ENCODE data around the gene NFIX. TPM values are rescaled to one million over a fixed set of nuclear protein-coding genes. Genes with fewer than 3 reads are reported as not detected.

NFIX gene
- total RNA-seq, 2 donors from 2014 or later: 0.75 to 0.86 TPM

DNA sequence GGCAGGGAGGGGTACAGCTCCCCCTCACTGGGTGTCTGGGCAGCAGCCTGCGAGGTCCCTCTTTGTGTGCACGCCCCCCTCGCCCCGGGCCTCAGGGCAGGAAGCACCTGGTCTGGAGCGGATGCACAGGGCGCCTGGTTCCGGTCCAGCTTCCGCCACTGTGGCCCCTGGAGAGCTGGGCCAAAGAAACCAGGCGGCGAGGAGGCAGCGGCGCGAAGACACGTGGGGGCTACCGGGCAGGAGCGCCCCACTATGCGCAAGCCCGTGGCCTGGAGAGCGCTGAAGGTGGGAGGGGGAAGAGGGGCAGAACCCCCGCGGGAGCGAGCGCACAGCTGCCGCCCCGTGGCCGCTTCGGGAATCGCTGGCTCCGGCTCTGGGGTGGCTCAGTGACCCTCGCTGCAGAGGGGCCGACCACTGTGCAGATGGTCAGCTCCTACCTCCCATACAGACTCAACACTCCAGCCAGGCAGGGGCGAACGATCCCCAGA is 109.1 kb downstream of the NFIX start:
- Mint-ChIP-seq H3K36me3 (ENCODE audit: low read depth) (no peaks in the 10 kb centered on the region), H3K4me3 (peak overlapping the region; percentile 92), H3K4me1 (peaks cover 22% of the 10 kb centered on the region), H3K27ac (peak overlapping the region; percentile 60), H3K27me3 (no peaks in the 10 kb centered on the region)
- no peaks in the 10 kb centered on the region for H3K9me3 ChIP-seq (ENCODE audit: control insufficient read depth, low read length, poor library complexity, severe bottlenecking)
- DNase-seq (peak; percentile 48 to 62 (median 60)), ATAC-seq (peak; percentile 64)

- peak overlapping the region; percentile 92 for H3K4me3 Mint-ChIP-seq
- H3K27ac Mint-ChIP-seq: peak overlapping the region; percentile 60
- H3K36me3 Mint-ChIP-seq (ENCODE audit: low read depth): no peaks in the 10 kb centered on the region
- H3K4me1 Mint-ChIP-seq: peaks cover 19% of the 10 kb centered on the region
- DNase-seq (no peak), ATAC-seq (peak; percentile 49)
- H3K27me3 Mint-ChIP-seq: no peaks in the 10 kb centered on the region
- no peaks in the 10 kb centered on the region for H3K9me3 ChIP-seq (ENCODE audit: control insufficient read depth, low read length, poor library complexity, severe bottlenecking)
These were observed 109.8 kb downstream of the NFIX start for GRCh38 chr19:13104848-13105711.

DNA sequence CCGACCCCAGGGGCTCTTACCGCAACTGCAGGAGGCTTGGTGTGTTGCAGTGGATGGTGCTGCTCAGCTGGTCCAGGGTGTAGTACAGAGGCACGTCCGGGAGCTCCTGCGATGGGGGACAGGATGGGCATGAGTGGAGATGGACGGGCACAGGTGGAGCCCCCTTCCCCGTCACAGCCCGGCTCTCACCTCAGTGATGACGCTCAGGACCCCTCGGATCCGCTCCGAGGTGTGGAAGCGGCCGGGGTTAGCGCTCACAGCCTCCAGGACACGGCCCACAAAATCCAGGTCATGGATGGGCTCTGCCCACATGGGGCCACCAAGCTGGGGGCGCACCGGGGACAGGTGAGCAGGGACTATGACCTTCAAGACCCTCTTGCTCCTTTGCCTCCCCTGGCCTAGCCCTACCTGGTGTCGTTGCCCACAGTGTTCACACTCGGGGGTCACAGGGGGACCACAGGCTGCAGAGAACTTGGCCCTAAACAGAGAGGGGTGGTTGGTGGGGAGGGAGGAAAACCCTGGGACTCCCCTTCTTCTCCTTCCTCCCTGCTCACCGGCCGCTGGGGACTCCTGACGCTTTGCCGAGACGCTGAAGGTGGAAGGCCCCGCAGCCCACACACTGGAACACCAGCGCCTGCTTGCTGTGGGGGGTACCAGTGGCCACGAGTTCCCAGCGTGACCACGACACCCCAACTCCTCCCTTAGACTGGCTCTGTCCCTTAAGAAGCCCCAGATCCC is 114.3 kb downstream of the NFIX start:
- no peak overlapping the region for H3K4me3 Mint-ChIP-seq
- H3K27me3 Mint-ChIP-seq: no peaks in the 10 kb centered on the region
- H3K27ac Mint-ChIP-seq: no peak overlapping the region
- H3K9me3 ChIP-seq (ENCODE audit: control insufficient read depth, low read length, poor library complexity, severe bottlenecking): no peaks in the 10 kb centered on the region
- H3K36me3 Mint-ChIP-seq (ENCODE audit: low read depth): no peaks in the 10 kb centered on the region
- DNase-seq (no peak), ATAC-seq (no peak)
- H3K4me1 Mint-ChIP-seq: peaks cover 3% of the 10 kb centered on the region

GRCh38 chr19:13110099-13110610 is 114.9 kb downstream of the NFIX start:
- Mint-ChIP-seq H3K4me3 (no peak overlapping the region), H3K36me3 (ENCODE audit: low read depth) (no peaks in the 10 kb centered on the region), H3K4me1 (no peaks in the 10 kb centered on the region), H3K27ac (no peak overlapping the region), H3K27me3 (no peaks in the 10 kb centered on the region)
- ATAC-seq: no peak
- no peak for DNase-seq
- H3K9me3 ChIP-seq (ENCODE audit: control insufficient read depth, low read length, poor library complexity, severe bottlenecking): no peaks in the 10 kb centered on the region

- H3K36me3 Mint-ChIP-seq (ENCODE audit: low read depth): no peaks in the 10 kb centered on the region
- H3K27ac Mint-ChIP-seq: no peak overlapping the region
- peaks cover 12% of the 10 kb centered on the region for H3K4me1 Mint-ChIP-seq
- DNase-seq: no peak
- no peak for ATAC-seq
- H3K27me3 Mint-ChIP-seq: no peaks in the 10 kb centered on the region
- H3K4me3 Mint-ChIP-seq: no peak overlapping the region
- H3K9me3 ChIP-seq (ENCODE audit: control insufficient read depth, low read length, poor library complexity, severe bottlenecking): no peaks in the 10 kb centered on the region
These were observed 117.3 kb downstream of the NFIX start for GRCh38 chr19:13112555-13112954.

GRCh38 chr19:13115936-13116281 is 120.6 kb downstream of the NFIX start:
- no peaks in the 10 kb centered on the region for H3K27me3 Mint-ChIP-seq
- peak overlapping the region; percentile 93 for H3K27ac Mint-ChIP-seq
- ATAC-seq (no peak), DNase-seq (no peak)
- peak overlapping the region; percentile 98 for H3K4me3 Mint-ChIP-seq
- no peaks in the 10 kb centered on the region for H3K36me3 Mint-ChIP-seq (ENCODE audit: low read depth)
- H3K9me3 ChIP-seq (ENCODE audit: control insufficient read depth, low read length, poor library complexity, severe bottlenecking): no peaks in the 10 kb centered on the region
- peaks cover 27% of the 10 kb centered on the region for H3K4me1 Mint-ChIP-seq

DNA sequence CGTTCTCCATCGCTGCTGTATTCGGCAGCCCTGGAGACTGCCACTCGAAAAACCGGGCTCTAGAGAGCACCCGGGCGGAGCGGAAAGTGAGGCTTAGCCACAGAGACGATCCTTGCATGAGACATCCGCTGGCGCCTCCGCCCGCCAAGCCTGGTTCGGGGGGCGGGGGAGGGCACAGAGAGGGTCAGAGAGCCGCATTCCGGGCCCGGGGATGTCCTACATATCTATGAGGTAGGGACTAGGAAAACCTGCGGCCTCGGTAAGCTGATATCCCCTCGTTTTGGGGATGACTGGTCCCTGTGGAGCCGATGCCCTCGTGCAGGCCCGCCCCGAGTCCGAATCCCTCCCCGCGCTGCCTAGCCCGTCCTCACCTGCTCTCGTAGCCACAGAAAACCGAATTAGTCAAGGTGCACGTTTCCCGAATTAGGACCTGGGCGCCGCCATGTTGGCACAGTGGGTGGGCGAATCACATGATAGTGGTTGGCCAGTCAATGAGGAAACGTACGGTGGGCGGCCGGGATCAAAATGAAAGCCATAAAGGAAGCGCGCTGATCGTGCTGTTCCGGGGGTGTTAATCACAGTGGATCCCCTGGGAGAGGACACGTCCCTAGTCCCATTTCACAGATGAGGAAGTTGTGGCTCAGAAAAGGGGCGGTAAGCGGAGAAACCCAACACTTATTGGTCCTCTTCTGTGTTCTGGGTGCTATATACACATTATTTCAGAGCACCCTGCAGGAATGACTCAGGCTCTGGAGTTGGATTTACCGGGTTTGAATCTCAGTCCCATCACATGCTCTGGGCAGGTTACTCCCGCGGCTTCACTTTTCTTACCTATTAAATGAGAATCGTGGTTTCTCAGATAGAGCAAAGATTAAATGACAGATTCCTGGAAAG is 121.3 kb downstream of the NFIX start, which contains the start of gene TRMT1:
Gene TRMT1, minus strand, starts transcription at position 459 of the 894 bp plus-strand sequence. Its CDS starts 341 bp downstream, at position 118.
- Mint-ChIP-seq H3K27ac (peak within 1 kb of the TSS; percentile 93), H3K4me1 (peaks cover 30% of the 10 kb centered on the region), H3K36me3 (ENCODE audit: low read depth) (no peaks in the 10 kb centered on the region), H3K4me3 (peak within 1 kb of the TSS; percentile 98), H3K27me3 (no peaks in the 10 kb centered on the region)
- ATAC-seq: peak; percentile 69
- no peaks in the 10 kb centered on the region for H3K9me3 ChIP-seq (ENCODE audit: control insufficient read depth, low read length, poor library complexity, severe bottlenecking)
- DNase-seq: peak; percentile 76 to 79 (median 78)

DNA sequence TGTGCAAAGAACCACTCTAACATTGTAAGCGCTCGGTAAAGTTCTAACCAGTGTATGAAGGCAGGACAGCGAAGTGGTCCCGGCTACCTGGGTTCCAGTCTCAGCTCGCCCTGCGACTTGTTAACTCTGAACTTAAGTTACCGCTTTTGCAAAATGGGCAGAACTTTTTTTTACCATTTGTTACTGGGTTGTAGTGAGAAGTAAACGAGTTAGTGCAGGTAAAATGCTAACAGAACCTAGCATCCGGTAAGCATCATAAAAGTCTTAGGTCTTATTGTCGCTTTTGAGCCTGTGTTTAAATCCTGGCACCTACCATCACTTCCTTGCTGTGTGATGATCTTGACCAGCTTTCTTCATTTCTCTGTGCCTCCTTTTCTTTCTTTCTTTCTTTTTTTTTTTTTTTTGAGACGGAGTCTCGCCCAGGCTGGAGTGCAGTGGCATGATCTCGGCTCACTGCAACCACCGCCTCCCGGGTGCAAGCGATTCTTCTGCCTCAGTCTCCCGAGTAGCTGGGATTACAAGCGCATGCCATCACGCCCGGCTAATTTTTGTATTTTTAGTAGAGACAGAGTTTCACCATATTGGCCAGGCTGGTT is 122.0 kb downstream of the NFIX start:
- Mint-ChIP-seq H3K27me3 (no peaks in the 10 kb centered on the region), H3K36me3 (ENCODE audit: low read depth) (no peaks in the 10 kb centered on the region), H3K4me1 (peaks cover 35% of the 10 kb centered on the region), H3K4me3 (peak overlapping the region; percentile 98), H3K27ac (peak overlapping the region; percentile 93)
- no peak for DNase-seq
- peak; percentile 27 for ATAC-seq
- no peaks in the 10 kb centered on the region for H3K9me3 ChIP-seq (ENCODE audit: control insufficient read depth, low read length, poor library complexity, severe bottlenecking)

GRCh38 chr19:13117772-13118423 is 122.6 kb downstream of the NFIX start, which contains the start of gene NACC1:
NACC1 (plus strand) TSS chr19:13118264; CDS start chr19:13135208, 16,944 bp downstream.
- peak within 1 kb of the TSS; percentile 93 for H3K27ac Mint-ChIP-seq
- DNase-seq (peak; percentile 84 to 88 (median 87)), ATAC-seq (peak; percentile 84)
- peak within 1 kb of the TSS; percentile 98 for H3K4me3 Mint-ChIP-seq
- peaks cover 40% of the 10 kb centered on the region for H3K4me1 Mint-ChIP-seq
- no peaks in the 10 kb centered on the region for H3K27me3 Mint-ChIP-seq
- H3K36me3 Mint-ChIP-seq (ENCODE audit: low read depth): no peaks in the 10 kb centered on the region
- no peaks in the 10 kb centered on the region for H3K9me3 ChIP-seq (ENCODE audit: control insufficient read depth, low read length, poor library complexity, severe bottlenecking)

- ATAC-seq: no peak
- Mint-ChIP-seq H3K4me1 (peaks cover 44% of the 10 kb centered on the region), H3K27me3 (no peaks in the 10 kb centered on the region), H3K4me3 (peak overlapping the region; percentile 91), H3K27ac (peak overlapping the region; percentile 67), H3K36me3 (ENCODE audit: low read depth) (no peaks in the 10 kb centered on the region)
- H3K9me3 ChIP-seq (ENCODE audit: control insufficient read depth, low read length, poor library complexity, severe bottlenecking): no peaks in the 10 kb centered on the region
- DNase-seq: no peak
These were observed 123.3 kb downstream of the NFIX start for GRCh38 chr19:13118424-13119193.

GRCh38 chr19:13119627-13120026 is 124.4 kb downstream of the NFIX start:
- ATAC-seq (no peak), DNase-seq (no peak)
- Mint-ChIP-seq H3K27me3 (no peaks in the 10 kb centered on the region), H3K27ac (peak overlapping the region; percentile 67), H3K4me3 (peak overlapping the region; percentile 91), H3K36me3 (ENCODE audit: low read depth) (no peaks in the 10 kb centered on the region), H3K4me1 (peaks cover 44% of the 10 kb centered on the region)
- no peaks in the 10 kb centered on the region for H3K9me3 ChIP-seq (ENCODE audit: control insufficient read depth, low read length, poor library complexity, severe bottlenecking)
